A549 (cell line): ENCODE measurements around the gene CHRND. TPM values are rescaled to one million over a fixed set of nuclear protein-coding genes. Genes with fewer than 3 reads are reported as not detected.

ENCODE experiments used
- ATAC-seq, 2 experiments: fragments of 200-7000 bp in 1 of 2; fragments of >200 bp in 1 of 2; cut with Nextera tagmentation in 1 of 2; cut with Tn5 transposase in 1 of 2; 3 replicates each; pipeline versions ENCODE4 v1.8.0 to v1.9.1; 2018 to 2020; ENCODE audit warnings: mild to moderate bottlenecking in 1 of 2, moderate library complexity in 1 of 2
- CTCF ChIA-PET: fragments of 300-600 bp; sonication (Branson Sonifier 250); formaldehyde crosslinking; extraction: SDS; loops from one replicate; lab custom pipeline; 2021; ENCODE audit warnings: antibody characterized with exemption, inconsistent platforms; lab: Yijun Ruan, JAX
- POLR2A ChIA-PET: fragments of 350-600 bp; formaldehyde crosslinking; extraction: SDS; loops from one replicate; lab custom pipeline; 2021; ENCODE audit warnings: antibody characterized with exemption, inconsistent platforms; lab: Yijun Ruan, JAX
- DNase-seq, 2 experiments: peaks; one replicate each; pipeline versions ENCODE4 v3.0.0 to v3.0.0-alpha.2; 2011 to 2016; ENCODE audit warnings: low read depth in 1 of 2, low spot score in 1 of 2
- FAIRE-seq: peaks from 2 replicates; lab custom pipeline; 2011; peaks lifted over from hg19 to GRCh38; lab: Jason Lieb, UNC
- H3K27ac ChIP-seq, 2 experiments: fragments of >200 bp; sonication (Bioruptor Twin); formaldehyde crosslinking; 3 replicates each; pipeline ENCODE4 v1.5.1; 2016 to 2017
- H3K4me1 ChIP-seq: fragments of >200 bp; sonication (Bioruptor Twin); formaldehyde crosslinking; 3 replicates; pipeline ENCODE4 v1.6.1; 2016
- H3K4me2 ChIP-seq: fragments of >200 bp; sonication (Bioruptor Twin); formaldehyde crosslinking; 3 replicates; pipeline ENCODE4 v1.6.1; 2016
- H3K4me3 ChIP-seq: fragments of >200 bp; sonication (Bioruptor Twin); formaldehyde crosslinking; 3 replicates; pipeline ENCODE4 v1.5.1; 2016
- H3K9me3 ChIP-seq: fragments of >200 bp; sonication (Bioruptor Twin); formaldehyde crosslinking; 3 replicates; pipeline ENCODE4 v1.6.1; 2016
- CHD2 ChIP-seq: fragments of 150-350 bp; IDR thresholded peaks from 2 replicates; pipeline ENCODE4 v1.6.1; 2014; ENCODE audit warnings: low read length; ENCODE audit not compliant: partially characterized antibody
- CHD4 ChIP-seq: fragments of 200-600 bp; sonication (generic); IDR thresholded peaks from 2 replicates; pipeline ENCODE4 v1.6.1; 2016; ENCODE audit warnings: antibody characterized with exemption, mild to moderate bottlenecking, borderline replicate concordance
- EHF ChIP-seq: fragments of 250-450 bp; sonication (Bioruptor Pico); IDR thresholded peaks from 2 replicates; pipeline ENCODE4 v1.5.0; 2020; ENCODE audit warnings: mild to moderate bottlenecking
- HDAC2 ChIP-seq: fragments of 200-600 bp; sonication (generic); IDR thresholded peaks from 2 replicates; pipeline ENCODE4 v1.6.1; 2016
- HOXB13 ChIP-seq: fragments of 250-450 bp; sonication (Bioruptor Pico); IDR thresholded peaks from 2 replicates; pipeline ENCODE4 v1.5.0; 2020; ENCODE audit warnings: low read depth, mild to moderate bottlenecking, moderate library complexity
- MYC ChIP-seq: IDR thresholded peaks from 2 replicates; pipeline ENCODE4 v1.6.1; 2012; ENCODE audit warnings: mild to moderate bottlenecking, inconsistent platforms, low read length, improper control_type of control experiment, borderline replicate concordance
- NR3C1 ChIP-seq: fragments of >200 bp; sonication (Bioruptor Twin); formaldehyde crosslinking; IDR thresholded peaks from 3 replicates; pipeline ENCODE4 v1.6.1; 2017
- POLR2AphosphoS2 ChIP-seq: conservative IDR thresholded peaks from 2 replicates; pipeline ENCODE4 v1.6.1; 2012; ENCODE audit warnings: low read length, improper control_type of control experiment, inconsistent platforms
- RCOR1 ChIP-seq: fragments of 150-350 bp; IDR thresholded peaks from 2 replicates; pipeline ENCODE4 v1.6.1; 2014; ENCODE audit warnings: antibody characterized with exemption, low read length, low read depth
- RNF2 ChIP-seq: fragments of 200-600 bp; sonication (generic); IDR thresholded peaks from 2 replicates; pipeline ENCODE4 v1.6.1; 2016; ENCODE audit warnings: low read depth, mild to moderate bottlenecking, antibody characterized with exemption, moderate library complexity, borderline replicate concordance
- SMC3 ChIP-seq: fragments of >200 bp; sonication (Bioruptor Twin); formaldehyde crosslinking; IDR thresholded peaks from 3 replicates; pipeline ENCODE4 v1.6.1; 2018; ENCODE audit warnings: inconsistent platforms
- SREBF2 ChIP-seq: fragments of 450-650 bp; IDR thresholded peaks from 2 replicates; pipeline ENCODE4 v1.6.1; 2014; ENCODE audit warnings: mild to moderate bottlenecking, moderate library complexity
- ZC3H11A ChIP-seq: fragments of 450-650 bp; IDR thresholded peaks from 2 replicates; pipeline ENCODE4 v1.6.1; 2014; ENCODE audit warnings: antibody characterized with exemption, mild to moderate bottlenecking
- WGBS: methylation state at CpG from one replicate; pipeline ENCODE4 v1.1.6; 2017; ENCODE audit errors: missing lambda C conversion rate; 5-methylcytosine and 5-hydroxymethylcytosine counted together
- polyA plus RNA-seq, 4 experiments: library from polyadenylated mRNA; depleted of rRNA in 3 of 4; stranded (reverse); fragments of >200 nt; fragmentation: RNase III in 1 of 4; extraction: RNeasy Plus Mini Kit Qiagen cat#74134 plus additional on column Dnase treatment in 1 of 4; gene quantifications; 2 replicates in 3 of 4; 3 replicates in 1 of 4; pipeline ENCODE4 v1.2.3, GENCODE V29; 2011 to 2017
- TF ChIP-seq, protein P1 (sequence below): fragments of 150-350 bp; IDR thresholded peaks from 2 replicates; pipeline ENCODE4 v1.6.1; 2014; ENCODE audit warnings: low read depth, mild to moderate bottlenecking, low read length
- TF ChIP-seq, protein P2 (sequence below): fragments of 250-450 bp; sonication (Bioruptor Pico); IDR thresholded peaks from 2 replicates; pipeline ENCODE4 v1.5.0; 2021; ENCODE audit warnings: mild to moderate bottlenecking, moderate library complexity, borderline replicate concordance
- TF ChIP-seq, protein P3 (sequence below): fragments of 200-600 bp; sonication (generic); IDR thresholded peaks from 2 replicates; pipeline ENCODE4 v1.6.1; 2016; ENCODE audit warnings: antibody characterized with exemption, mild to moderate bottlenecking, moderate library complexity

CHRND gene
- polyA plus RNA-seq, 2 of the 4 experiments (the other 2 are of a cell fraction): not detected

DNA sequence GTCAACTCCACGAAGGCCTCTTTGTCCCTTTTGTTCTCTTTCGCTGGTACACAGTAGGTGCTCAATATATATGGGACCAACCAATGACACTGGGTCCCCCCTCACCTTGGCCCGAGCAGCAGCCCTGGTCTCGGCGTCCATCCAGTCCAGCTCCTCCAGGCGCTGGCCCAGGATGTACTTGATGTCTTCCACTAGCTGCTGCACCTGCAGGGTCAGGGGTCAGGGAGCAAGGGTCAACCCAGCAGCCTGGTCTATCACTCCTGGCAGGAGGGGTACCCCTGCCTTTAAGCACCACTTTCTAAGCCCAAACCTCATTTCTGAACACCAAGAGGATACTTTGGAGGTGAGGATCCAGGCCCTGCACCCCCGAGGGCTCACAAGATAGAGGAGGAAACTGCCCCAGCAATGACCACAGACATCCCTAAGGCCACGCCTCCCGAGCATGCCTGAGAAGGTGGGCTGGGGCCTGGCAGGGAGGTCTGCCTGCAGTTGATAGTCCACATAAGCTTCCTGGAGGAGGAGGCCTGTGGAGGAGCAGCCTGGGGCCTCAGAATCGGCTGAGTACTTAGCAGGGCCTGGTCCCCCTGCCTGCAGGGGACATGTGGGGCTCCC, 42.5 kb upstream of the CHRND start (continued):
- TF ChIP-seq, protein P1, sequence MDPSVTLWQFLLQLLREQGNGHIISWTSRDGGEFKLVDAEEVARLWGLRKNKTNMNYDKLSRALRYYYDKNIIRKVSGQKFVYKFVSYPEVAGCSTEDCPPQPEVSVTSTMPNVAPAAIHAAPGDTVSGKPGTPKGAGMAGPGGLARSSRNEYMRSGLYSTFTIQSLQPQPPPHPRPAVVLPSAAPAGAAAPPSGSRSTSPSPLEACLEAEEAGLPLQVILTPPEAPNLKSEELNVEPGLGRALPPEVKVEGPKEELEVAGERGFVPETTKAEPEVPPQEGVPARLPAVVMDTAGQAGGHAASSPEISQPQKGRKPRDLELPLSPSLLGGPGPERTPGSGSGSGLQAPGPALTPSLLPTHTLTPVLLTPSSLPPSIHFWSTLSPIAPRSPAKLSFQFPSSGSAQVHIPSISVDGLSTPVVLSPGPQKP: no peak
- TF ChIP-seq HOXB13 (CRISPR knock-in tag): no peak

DNA sequence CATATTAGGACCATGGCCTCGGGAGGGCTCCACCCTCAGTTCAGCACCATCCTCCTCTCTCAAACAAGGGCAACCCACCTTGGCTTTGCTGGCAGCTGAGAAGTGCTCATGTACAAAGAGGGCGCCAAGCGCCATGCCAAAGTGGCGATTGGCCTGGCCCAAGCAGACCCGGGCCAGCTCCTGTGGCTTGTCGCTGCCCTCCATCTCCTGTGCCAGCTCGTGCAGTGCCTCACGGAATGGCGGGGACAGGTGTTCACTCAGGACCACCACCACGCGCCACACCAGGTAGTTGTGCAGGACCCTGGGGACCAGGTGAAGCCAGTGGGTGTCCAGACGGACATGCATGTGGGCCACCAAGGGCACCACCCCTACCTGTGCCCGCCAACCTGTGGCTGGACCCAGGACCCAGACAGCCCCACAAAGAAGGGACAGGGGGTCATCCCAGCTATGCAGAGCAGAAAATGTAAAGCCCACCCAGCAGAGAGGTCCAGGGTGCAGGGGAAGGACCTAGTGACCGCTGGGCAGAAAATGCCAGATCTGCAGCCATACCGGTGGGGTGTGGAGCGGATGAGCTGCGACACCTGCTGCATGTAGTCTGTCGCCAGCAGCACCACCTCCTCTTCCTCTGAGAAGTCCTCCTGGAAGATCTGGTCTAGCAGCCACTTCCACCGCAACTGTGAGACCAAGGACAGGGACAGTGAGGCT, 41.9 kb upstream of the CHRND start:
- ATAC-seq (no peak), FAIRE-seq (no peak), DNase-seq (no peak)
- 74% methylated on average over 10 of the region's 19 CpGs for WGBS
- no peak overlapping the region for H3K4me3 ChIP-seq
- H3K27ac ChIP-seq: no peak overlapping the region
- no peaks in the 10 kb centered on the region for H3K9me3 ChIP-seq
- H3K4me1 ChIP-seq: peaks cover 6% of the 10 kb centered on the region; the same call in 1 of the 3 replicates
- H3K4me2 ChIP-seq: no peak overlapping the region
- TF ChIP-seq CHD2: no peak
- no peak for TF ChIP-seq ZC3H11A
- no peak for TF ChIP-seq NR3C1
- TF ChIP-seq RCOR1: no peak
- TF ChIP-seq SREBF2: no peak
- no peak for TF ChIP-seq MYC
- no peak for TF ChIP-seq SMC3
- TF ChIP-seq HDAC2: no peak
- TF ChIP-seq POLR2AphosphoS2: no peak
- TF ChIP-seq EHF (CRISPR knock-in tag): no peak
- TF ChIP-seq, protein P2, sequence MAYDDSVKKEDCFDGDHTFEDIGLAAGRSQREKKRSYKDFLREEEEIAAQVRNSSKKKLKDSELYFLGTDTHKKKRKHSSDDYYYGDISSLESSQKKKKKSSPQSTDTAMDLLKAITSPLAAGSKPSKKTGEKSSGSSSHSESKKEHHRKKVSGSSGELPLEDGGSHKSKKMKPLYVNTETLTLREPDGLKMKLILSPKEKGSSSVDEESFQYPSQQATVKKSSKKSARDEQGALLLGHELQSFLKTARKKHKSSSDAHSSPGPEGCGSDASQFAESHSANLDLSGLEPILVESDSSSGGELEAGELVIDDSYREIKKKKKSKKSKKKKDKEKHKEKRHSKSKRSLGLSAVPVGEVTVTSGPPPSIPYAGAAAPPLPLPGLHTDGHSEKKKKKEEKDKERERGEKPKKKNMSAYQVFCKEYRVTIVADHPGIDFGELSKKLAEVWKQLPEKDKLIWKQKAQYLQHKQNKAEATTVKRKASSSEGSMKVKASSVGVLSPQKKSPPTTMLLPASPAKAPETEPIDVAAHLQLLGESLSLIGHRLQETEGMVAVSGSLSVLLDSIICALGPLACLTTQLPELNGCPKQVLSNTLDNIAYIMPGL: no peak
- no peak for TF ChIP-seq CHD4
- TF ChIP-seq RNF2: no peak
- TF ChIP-seq, protein P3, sequence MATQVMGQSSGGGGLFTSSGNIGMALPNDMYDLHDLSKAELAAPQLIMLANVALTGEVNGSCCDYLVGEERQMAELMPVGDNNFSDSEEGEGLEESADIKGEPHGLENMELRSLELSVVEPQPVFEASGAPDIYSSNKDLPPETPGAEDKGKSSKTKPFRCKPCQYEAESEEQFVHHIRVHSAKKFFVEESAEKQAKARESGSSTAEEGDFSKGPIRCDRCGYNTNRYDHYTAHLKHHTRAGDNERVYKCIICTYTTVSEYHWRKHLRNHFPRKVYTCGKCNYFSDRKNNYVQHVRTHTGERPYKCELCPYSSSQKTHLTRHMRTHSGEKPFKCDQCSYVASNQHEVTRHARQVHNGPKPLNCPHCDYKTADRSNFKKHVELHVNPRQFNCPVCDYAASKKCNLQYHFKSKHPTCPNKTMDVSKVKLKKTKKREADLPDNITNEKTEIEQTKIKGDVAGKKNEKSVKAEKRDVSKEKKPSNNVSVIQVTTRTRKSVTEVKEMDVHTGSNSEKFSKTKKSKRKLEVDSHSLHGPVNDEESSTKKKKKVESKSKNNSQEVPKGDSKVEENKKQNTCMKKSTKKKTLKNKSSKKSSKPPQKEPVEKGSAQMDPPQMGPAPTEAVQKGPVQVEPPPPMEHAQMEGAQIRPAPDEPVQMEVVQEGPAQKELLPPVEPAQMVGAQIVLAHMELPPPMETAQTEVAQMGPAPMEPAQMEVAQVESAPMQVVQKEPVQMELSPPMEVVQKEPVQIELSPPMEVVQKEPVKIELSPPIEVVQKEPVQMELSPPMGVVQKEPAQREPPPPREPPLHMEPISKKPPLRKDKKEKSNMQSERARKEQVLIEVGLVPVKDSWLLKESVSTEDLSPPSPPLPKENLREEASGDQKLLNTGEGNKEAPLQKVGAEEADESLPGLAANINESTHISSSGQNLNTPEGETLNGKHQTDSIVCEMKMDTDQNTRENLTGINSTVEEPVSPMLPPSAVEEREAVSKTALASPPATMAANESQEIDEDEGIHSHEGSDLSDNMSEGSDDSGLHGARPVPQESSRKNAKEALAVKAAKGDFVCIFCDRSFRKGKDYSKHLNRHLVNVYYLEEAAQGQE: no peak
- no peak for TF ChIP-seq HOXB13 (CRISPR knock-in tag)
- ChIA-PET CTCF (no interaction called here), POLR2A (no interaction called here)
